SK-N-SH (cell line): Measurements from ENCODE around the gene ANKH. TPM values are rescaled to one million over a fixed set of nuclear protein-coding genes. Genes with fewer than 3 reads are reported as not detected.
"Not testable (repeated sequence)": the region's sequence is repeated elsewhere in the genome, so short reads cannot be mapped to it uniquely, and the experiment has no call there.

Experiments
- CTCF ChIA-PET: fragments of 300-600, 350-600 bp; formaldehyde crosslinking; extraction: SDS; loops from one replicate; lab custom pipeline; 2021; lab: Yijun Ruan, JAX
- POLR2A ChIA-PET: fragments of 350-600 bp; sonication (Branson Sonifier 250); formaldehyde crosslinking; extraction: SDS; loops from one replicate; lab custom pipeline; 2020; ENCODE audit warnings: antibody characterized with exemption, inconsistent platforms; lab: Yijun Ruan, JAX
- DNase-seq: peaks from one replicate; pipeline ENCODE4 v3.0.0; 2012
- H2AFZ ChIP-seq: fragments of 200-600 bp; sonication (generic); 2 replicates; pipeline ENCODE4 v1.8.1; 2016; ENCODE audit warnings: antibody characterized with exemption, mild to moderate bottlenecking, low read depth
- H3F3A ChIP-seq: fragments of 200-600 bp; sonication (generic); replicated peaks from 2 replicates; pipeline ENCODE3; 2016; ENCODE audit warnings: antibody characterized with exemption, mild to moderate bottlenecking; ENCODE audit not compliant: insufficient read depth
- H3K27ac ChIP-seq, 2 experiments: fragments of 200-500 bp in 1 of 2; fragments of 200-600 bp in 1 of 2; sonication (Bioruptor generic) in 1 of 2; sonication (generic), shearing (Covaris generic) in 1 of 2; 2 replicates each; pipeline versions ENCODE4 v1.5.1 to v1.6.1; 2014 to 2016; ENCODE audit warnings: low read depth in 2 of 2, inconsistent platforms in 1 of 2, low read length in 1 of 2, mild to moderate bottlenecking in 1 of 2, mixed read lengths in 1 of 2
- H3K27me3 ChIP-seq: fragments of 200-600 bp; sonication (generic), shearing (Covaris generic); 2 replicates; pipeline ENCODE4 v1.6.1; 2016; ENCODE audit warnings: mixed run types; ENCODE audit not compliant: insufficient read depth
- H3K36me3 ChIP-seq, 2 experiments: fragments of 200-500 bp in 1 of 2; fragments of 200-600 bp in 1 of 2; sonication (Bioruptor generic) in 1 of 2; sonication (generic) in 1 of 2; replicated peaks in 1 of 2; 2 replicates each; pipeline versions ENCODE3 to v1.5.1; 2014 to 2016; ENCODE audit warnings: low read length in 1 of 2, mild to moderate bottlenecking in 1 of 2; ENCODE audit not compliant: insufficient read depth in 2 of 2, control insufficient read depth in 1 of 2
- H3K4me1 ChIP-seq, 2 experiments: fragments of 200-500 bp in 1 of 2; fragments of 200-600 bp in 1 of 2; sonication (Bioruptor generic) in 1 of 2; sonication (generic), shearing (Covaris generic) in 1 of 2; 2 replicates each; pipeline versions ENCODE4 v1.5.1 to v1.6.1; 2014 to 2016; ENCODE audit warnings: low read depth in 1 of 2, low read length in 1 of 2, mixed run types in 1 of 2; ENCODE audit not compliant: insufficient read depth in 2 of 2, control insufficient read depth in 1 of 2
- H3K4me2 ChIP-seq: fragments of 200-600 bp; sonication (generic), shearing (Covaris generic); 2 replicates; pipeline ENCODE4 v1.6.1; 2017; ENCODE audit warnings: mixed run types
- H3K4me3 ChIP-seq, 2 experiments: fragments of 200-500 bp in 1 of 2; fragments of 200-600 bp in 1 of 2; sonication (Bioruptor generic) in 1 of 2; sonication (generic), shearing (Covaris generic) in 1 of 2; 2 replicates each; pipeline versions ENCODE4 v1.5.1 to v1.8.1; 2014 to 2016; ENCODE audit warnings: low read depth in 2 of 2, inconsistent platforms in 1 of 2, low read length in 1 of 2, mild to moderate bottlenecking in 1 of 2, mixed read lengths in 1 of 2, moderate library complexity in 1 of 2
- H3K79me2 ChIP-seq: fragments of 200-600 bp; sonication (generic); 2 replicates; pipeline ENCODE4 v1.8.1; 2017; ENCODE audit warnings: mild to moderate bottlenecking; ENCODE audit not compliant: insufficient read depth
- H3K9ac ChIP-seq: fragments of 200-600 bp; sonication (generic); 2 replicates; pipeline ENCODE4 v1.6.1; 2017; ENCODE audit warnings: mixed run types
- H3K9me2 ChIP-seq: fragments of 200-600 bp; sonication (generic); 2 replicates; pipeline ENCODE4 v1.6.1; 2017; ENCODE audit warnings: mixed run types
- H3K9me3 ChIP-seq: fragments of 200-600 bp; sonication (generic); 2 replicates; pipeline ENCODE4 v1.6.1; 2017; ENCODE audit warnings: mixed run types, mild to moderate bottlenecking, moderate library complexity
- H4K20me1 ChIP-seq: fragments of 200-600 bp; sonication (generic); 2 replicates; pipeline ENCODE4 v1.6.1; 2017; ENCODE audit warnings: mild to moderate bottlenecking, mixed run types; ENCODE audit not compliant: insufficient read depth
- ELF1 ChIP-seq: IDR thresholded peaks from 2 replicates; pipeline ENCODE4 v1.4.0; 2012
- EP300 ChIP-seq, 2 experiments: IDR thresholded peaks; 2 replicates each; pipeline versions ENCODE4 v1.4.0 to v1.6.1; 2012; ENCODE audit warnings: borderline replicate concordance in 1 of 2, low read depth in 1 of 2, low read length in 1 of 2
- IRF3 ChIP-seq: fragments of 150-350 bp; IDR thresholded peaks from 2 replicates; pipeline ENCODE4 v1.6.1; 2016; ENCODE audit warnings: mild to moderate bottlenecking, low read depth, low read length
- JUND ChIP-seq: IDR thresholded peaks from 2 replicates; pipeline ENCODE4 v1.4.0; 2012
- NFIC ChIP-seq: IDR thresholded peaks from 2 replicates; pipeline ENCODE4 v1.4.0; 2012; ENCODE audit warnings: borderline replicate concordance
- NRF1 ChIP-seq: IDR thresholded peaks from 2 replicates; pipeline ENCODE4 v1.6.1; 2012; ENCODE audit warnings: low read depth, mild to moderate bottlenecking, low read length
- RXRA ChIP-seq: IDR thresholded peaks from 2 replicates; pipeline ENCODE4 v1.4.0; 2012; ENCODE audit warnings: low read depth, mild to moderate bottlenecking, borderline replicate concordance
- YY1 ChIP-seq: IDR thresholded peaks from 2 replicates; pipeline ENCODE4 v1.4.0; 2012; ENCODE audit warnings: low read depth, mild to moderate bottlenecking
- WGBS: methylation state at CpG from one replicate; pipeline ENCODE4 v1.1.6; 2017; ENCODE audit warnings: low lambda C conversion rate; 5-methylcytosine and 5-hydroxymethylcytosine counted together
- polyA plus RNA-seq, 3 experiments: library from polyadenylated mRNA; depleted of rRNA; stranded (reverse); fragments of >200 nt; gene quantifications; 2 replicates each; pipeline ENCODE4 v1.2.3, GENCODE V29; 2012
- TF ChIP-seq, protein P1 (sequence below): IDR thresholded peaks from 2 replicates; pipeline ENCODE4; 2012
- TF ChIP-seq, protein P2 (sequence below): fragments of 150-350 bp; IDR thresholded peaks from 2 replicates; pipeline ENCODE4 v1.6.1; 2017; ENCODE audit warnings: antibody characterized with exemption, low read length, low read depth, borderline replicate concordance

Gene ANKH
- polyA plus RNA-seq, 1 of the 3 experiments (the other 2 are of a cell fraction) = 22.0 TPM

DNA sequence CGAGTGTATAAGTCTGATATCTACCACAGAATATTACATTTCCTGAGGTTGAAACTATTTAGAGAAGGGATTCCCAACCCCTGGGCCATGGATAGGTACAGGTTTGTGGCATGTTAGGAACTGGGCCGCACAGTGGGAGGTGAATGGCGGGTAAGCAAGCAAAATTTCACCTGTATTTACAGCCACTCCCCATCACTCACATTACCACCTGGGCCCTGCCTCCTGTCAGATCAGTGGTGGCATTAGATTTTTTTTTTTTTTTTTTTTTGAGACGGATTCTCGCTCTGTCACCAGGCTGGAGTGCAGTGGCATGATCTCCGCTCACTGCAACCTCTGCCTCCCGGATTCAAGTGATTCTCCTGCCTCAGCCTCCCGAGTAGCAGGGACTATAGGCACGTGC is 6.6 kb upstream of the ANKH start:
- H3K27me3 ChIP-seq, H3K79me2 ChIP-seq, H3K9me2 ChIP-seq, H3K36me3 ChIP-seq, DNase-seq, H3K4me2 ChIP-seq, POLR2A ChIA-PET, H3K9me3 ChIP-seq, H2AFZ ChIP-seq, H3K9ac ChIP-seq, H3K27ac ChIP-seq, H3K4me1 ChIP-seq, H4K20me1 ChIP-seq, H3K4me3 ChIP-seq, H3F3A ChIP-seq: not testable (repeated sequence)
- WGBS = 82% methylated on average over 9 of the region's 9 CpGs
- CTCF ChIA-PET = interaction anchor here (1.0 to 1.4 kb wide), 3 partner anchors 10 to 151 kb away, joined by 3 to 5 read pairs (median 5); no protein-coding TSS in a partner anchor

GRCh38 chr5:14876095-14876494 is 4.5 kb upstream of the ANKH start:
- Histone ChIP-seq H3K36me3 (no peaks in the 10 kb centered on the region), H3K27ac (no peak overlapping the region), H3K4me1 (peaks cover 0 to 3% of the 10 kb centered on the region in 2 experiments; a peak in 1 of 4 replicates), H3K9me3 (no peaks in the 10 kb centered on the region; the same call in 1 of the 2 replicates), H2AFZ (no peak overlapping the region), H3K9ac (no peak overlapping the region), H3K9me2 (no peaks in the 10 kb centered on the region), H4K20me1 (no peaks in the 10 kb centered on the region), H3F3A (peaks cover 7% of the 10 kb centered on the region), H3K79me2 (peaks cover 2% of the 10 kb centered on the region; the same call in 1 of the 2 replicates), H3K4me3 (no peak overlapping the region), H3K4me2 (no peak overlapping the region), H3K27me3 (no peaks in the 10 kb centered on the region)
- TF ChIP-seq ELF1 = no peak
- TF ChIP-seq NRF1 = no peak
- TF ChIP-seq NFIC = no peak
- no peak for TF ChIP-seq IRF3
- TF ChIP-seq, protein P1, sequence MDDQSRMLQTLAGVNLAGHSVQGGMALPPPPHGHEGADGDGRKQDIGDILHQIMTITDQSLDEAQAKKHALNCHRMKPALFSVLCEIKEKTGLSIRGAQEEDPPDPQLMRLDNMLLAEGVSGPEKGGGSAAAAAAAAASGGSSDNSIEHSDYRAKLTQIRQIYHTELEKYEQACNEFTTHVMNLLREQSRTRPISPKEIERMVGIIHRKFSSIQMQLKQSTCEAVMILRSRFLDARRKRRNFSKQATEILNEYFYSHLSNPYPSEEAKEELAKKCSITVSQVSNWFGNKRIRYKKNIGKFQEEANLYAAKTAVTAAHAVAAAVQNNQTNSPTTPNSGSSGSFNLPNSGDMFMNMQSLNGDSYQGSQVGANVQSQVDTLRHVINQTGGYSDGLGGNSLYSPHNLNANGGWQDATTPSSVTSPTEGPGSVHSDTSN = no peak
- TF ChIP-seq JUND = no peak
- no peak for TF ChIP-seq EP300 (IDR thresholded peaks at IDR 0.05; ENCODE audit: borderline replicate concordance in 1 of 2, low read depth in 1 of 2, low read length in 1 of 2)
- TF ChIP-seq RXRA = no peak
- TF ChIP-seq, protein P2, sequence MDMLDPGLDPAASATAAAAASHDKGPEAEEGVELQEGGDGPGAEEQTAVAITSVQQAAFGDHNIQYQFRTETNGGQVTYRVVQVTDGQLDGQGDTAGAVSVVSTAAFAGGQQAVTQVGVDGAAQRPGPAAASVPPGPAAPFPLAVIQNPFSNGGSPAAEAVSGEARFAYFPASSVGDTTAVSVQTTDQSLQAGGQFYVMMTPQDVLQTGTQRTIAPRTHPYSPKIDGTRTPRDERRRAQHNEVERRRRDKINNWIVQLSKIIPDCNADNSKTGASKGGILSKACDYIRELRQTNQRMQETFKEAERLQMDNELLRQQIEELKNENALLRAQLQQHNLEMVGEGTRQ = no peak
- TF ChIP-seq YY1 = no peak
- WGBS = 78% methylated on average over 5 of the region's 5 CpGs
- CTCF ChIA-PET = interaction anchor here (0.9 kb wide), 1 partner anchor 48 kb away, joined by 3 read pairs; no protein-coding TSS in a partner anchor
- POLR2A ChIA-PET = no interaction called here
- DNase-seq = no peak
